Tibial artery (tissue), 4 donors: Measurements from ENCODE around the gene RFTN2.
A peak's percentile ranks its signal among the peaks of the same experiment; 100 is the strongest.
"Not testable (repeated sequence)": the region's sequence is repeated elsewhere in the genome, so short reads cannot be mapped to it uniquely, and the experiment has no call there.

ENCODE experiments used
- DNase-seq, 2 donors: peaks; one replicate each; pipeline ENCODE4 v3.0.0-alpha.2; 2019
- H3K27ac ChIP-seq, 2 donors: fragments of 200-600 bp; sonication (generic) in 1 of 2; 1 replicate in 1 of 2; 2 replicates in 1 of 2; pipeline ENCODE4 v1.5.1; 2018 to 2019; ENCODE audit warnings: mild to moderate bottlenecking in 1 of 2
- H3K27me3 ChIP-seq, 2 donors: fragments of 200-600 bp; sonication (generic) in 1 of 2; one replicate each; pipeline versions ENCODE4 v1.5.1 to v1.6.0; 2016 to 2019
- H3K36me3 ChIP-seq, 3 donors: fragments of 200-600 bp; sonication (generic) in 2 of 3; one replicate each; pipeline ENCODE4 v1.5.1; 2016 to 2019; ENCODE audit warnings: mild to moderate bottlenecking in 2 of 3
- H3K4me1 ChIP-seq, 4 donors: fragments of 200-600 bp; sonication (generic) in 2 of 4; 1 replicate in 3 of 4; 2 replicates in 1 of 4; pipeline ENCODE4 v1.5.1; 2016 to 2019
- H3K4me3 ChIP-seq, 2 donors: fragments of 200-600 bp; sonication (generic) in 1 of 2; 1 replicate in 1 of 2; 2 replicates in 1 of 2; pipeline ENCODE4 v1.5.1; 2018 to 2019; ENCODE audit warnings: mild to moderate bottlenecking in 2 of 2
- H3K9me3 ChIP-seq, 3 donors: fragments of 200-600 bp; sonication (generic) in 1 of 3; one replicate each; pipeline ENCODE4 v1.5.1; 2016 to 2019
- intact Hi-C: fragments of 100-400 bp; cut with DNase I; formaldehyde crosslinking; loops from one replicate; pipeline ENCODE4 v1.15.0; 2023; ENCODE audit warnings: low total_unique reads
- TF ChIP-seq, protein P1 (sequence below), 2 experiments: fragments of 200-600 bp in 1 of 2; fragments of 450-650 bp in 1 of 2; IDR thresholded peaks; one replicate each; pipeline ENCODE4 v1.5.1; 2017 to 2019; ENCODE audit warnings: antibody characterized with exemption in 2 of 2, mild to moderate bottlenecking in 1 of 2, moderate library complexity in 1 of 2

The RFTN2 gene, protein sequence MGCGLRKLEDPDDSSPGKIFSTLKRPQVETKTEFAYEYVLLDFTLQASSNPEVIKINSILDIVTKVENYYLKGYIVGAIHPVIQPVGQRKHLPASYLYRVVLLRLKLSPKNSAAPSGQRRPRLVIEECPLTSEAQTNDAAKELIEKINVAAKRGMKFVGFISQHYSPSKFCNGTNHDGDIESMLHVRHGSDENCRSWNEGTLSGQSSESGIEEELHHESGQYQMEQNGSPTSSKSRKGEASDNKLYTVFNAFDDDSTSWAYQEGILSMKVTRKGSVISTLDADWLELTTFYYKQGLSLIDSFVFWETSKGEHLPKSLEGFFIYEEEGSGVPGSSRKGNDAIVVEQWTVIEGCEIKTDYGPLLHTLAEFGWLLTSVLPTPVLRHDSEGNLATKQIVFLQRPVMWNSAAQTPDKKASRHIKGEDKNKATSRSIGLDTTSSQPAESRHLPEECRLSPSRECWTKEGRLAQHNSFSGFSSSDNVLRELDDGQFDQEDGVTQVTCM

DNA sequence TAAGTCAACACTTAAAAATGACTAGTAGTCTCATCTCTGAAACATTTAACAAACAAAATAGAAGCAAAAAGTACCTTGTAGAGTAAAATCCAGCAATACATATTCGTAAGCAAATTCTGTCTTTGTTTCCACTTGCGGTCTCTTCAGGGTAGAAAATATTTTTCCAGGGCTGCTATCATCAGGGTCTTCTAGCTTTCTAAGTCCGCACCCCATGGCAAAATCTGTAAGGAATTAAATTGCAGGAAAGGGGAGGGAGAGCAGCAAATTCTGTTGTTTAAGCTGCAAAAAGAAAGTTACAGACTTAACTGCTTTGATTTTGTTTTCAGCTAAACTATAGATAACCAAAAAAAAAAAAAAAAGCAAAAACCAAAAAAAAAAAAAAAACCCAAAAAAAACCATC is at the start of gene RFTN2:
Gene RFTN2, minus strand, starts transcription at position 342 of the 400 bp plus-strand sequence. Its CDS starts 129 bp downstream, at position 213.
- Histone ChIP-seq H3K4me3 (peak within 1 kb of the TSS; percentile 49 to 54), H3K4me1 (peaks cover 0 to 37% (median 12%) of the 10 kb centered on the region in 4 donors), H3K9me3 (peaks cover 0 to 9% (median 0%) of the 10 kb centered on the region in 3 donors), H3K27me3 (no peaks in the 10 kb centered on the region), H3K27ac (peak within 1 kb of the TSS; percentile 54 to 80), H3K36me3 (peaks cover 0 to 6% (median 0%) of the 10 kb centered on the region in 3 donors)
- no peak for DNase-seq
- TF ChIP-seq, protein P1, sequence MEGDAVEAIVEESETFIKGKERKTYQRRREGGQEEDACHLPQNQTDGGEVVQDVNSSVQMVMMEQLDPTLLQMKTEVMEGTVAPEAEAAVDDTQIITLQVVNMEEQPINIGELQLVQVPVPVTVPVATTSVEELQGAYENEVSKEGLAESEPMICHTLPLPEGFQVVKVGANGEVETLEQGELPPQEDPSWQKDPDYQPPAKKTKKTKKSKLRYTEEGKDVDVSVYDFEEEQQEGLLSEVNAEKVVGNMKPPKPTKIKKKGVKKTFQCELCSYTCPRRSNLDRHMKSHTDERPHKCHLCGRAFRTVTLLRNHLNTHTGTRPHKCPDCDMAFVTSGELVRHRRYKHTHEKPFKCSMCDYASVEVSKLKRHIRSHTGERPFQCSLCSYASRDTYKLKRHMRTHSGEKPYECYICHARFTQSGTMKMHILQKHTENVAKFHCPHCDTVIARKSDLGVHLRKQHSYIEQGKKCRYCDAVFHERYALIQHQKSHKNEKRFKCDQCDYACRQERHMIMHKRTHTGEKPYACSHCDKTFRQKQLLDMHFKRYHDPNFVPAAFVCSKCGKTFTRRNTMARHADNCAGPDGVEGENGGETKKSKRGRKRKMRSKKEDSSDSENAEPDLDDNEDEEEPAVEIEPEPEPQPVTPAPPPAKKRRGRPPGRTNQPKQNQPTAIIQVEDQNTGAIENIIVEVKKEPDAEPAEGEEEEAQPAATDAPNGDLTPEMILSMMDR (IDR thresholded peaks at IDR 0.05) = no peak
- intact Hi-C loops = no loop called here

DNA sequence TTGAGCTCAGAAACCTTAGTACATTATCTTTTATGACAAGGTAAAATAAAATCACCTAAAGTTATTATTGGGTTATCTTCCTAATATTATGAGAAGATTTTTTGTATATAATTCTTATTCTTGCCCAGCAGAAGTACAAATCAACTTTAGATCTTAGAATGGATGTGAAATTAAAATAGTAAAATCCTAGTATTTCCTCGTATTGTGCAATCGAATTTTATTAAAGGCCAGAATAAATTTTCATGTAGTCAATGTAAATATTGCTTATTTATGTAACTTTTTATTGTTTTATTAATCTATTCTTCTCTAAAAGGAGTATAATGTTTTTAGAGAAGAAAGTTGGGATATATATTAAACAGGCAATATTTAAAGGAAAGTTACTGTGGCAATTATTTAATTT is 42.5 kb upstream of the RFTN2 start:
- TF ChIP-seq, protein P1 (IDR thresholded peaks at IDR 0.05) = no peak
- no peak for DNase-seq
- H3K36me3 ChIP-seq = no peaks in the 10 kb centered on the region
- intact Hi-C loops = no loop called here
- H3K27ac ChIP-seq = no peak overlapping the region
- H3K4me1 ChIP-seq = no peaks in the 10 kb centered on the region
- H3K27me3 ChIP-seq = no peaks in the 10 kb centered on the region
- H3K4me3 ChIP-seq = no peak overlapping the region
- H3K9me3 ChIP-seq = no peaks in the 10 kb centered on the region

DNA sequence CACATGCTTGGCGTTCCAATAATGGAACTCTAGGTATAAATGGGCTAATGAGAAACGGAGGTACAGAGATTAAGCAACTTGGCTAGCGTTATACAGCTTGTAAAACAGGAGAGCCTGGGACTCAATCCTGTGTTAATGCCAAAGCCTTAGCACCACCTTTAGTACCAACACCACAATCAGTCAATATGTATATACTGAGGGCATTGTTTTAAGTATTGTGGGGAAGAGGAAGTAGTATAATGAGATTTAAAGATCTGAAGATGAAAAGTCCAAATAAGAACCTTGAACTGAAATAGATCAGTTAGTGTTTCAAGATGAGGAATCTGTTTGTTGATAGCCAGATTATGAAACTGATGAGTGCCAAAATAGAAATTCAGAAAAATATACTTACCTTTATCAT is 37.9 kb upstream of the RFTN2 start:
- TF ChIP-seq, protein P1 (IDR thresholded peaks at IDR 0.05) = no peak
- Histone ChIP-seq H3K36me3 (peaks cover 0 to 4% (median 4%) of the 10 kb centered on the region in 3 donors), H3K27me3 (no peaks in the 10 kb centered on the region), H3K4me3 (no peak overlapping the region), H3K4me1 (peaks cover 0 to 18% (median 5%) of the 10 kb centered on the region in 4 donors), H3K27ac (no peak overlapping the region), H3K9me3 (no peaks in the 10 kb centered on the region)
- no peak for DNase-seq
- intact Hi-C loops = no loop called here

DNA sequence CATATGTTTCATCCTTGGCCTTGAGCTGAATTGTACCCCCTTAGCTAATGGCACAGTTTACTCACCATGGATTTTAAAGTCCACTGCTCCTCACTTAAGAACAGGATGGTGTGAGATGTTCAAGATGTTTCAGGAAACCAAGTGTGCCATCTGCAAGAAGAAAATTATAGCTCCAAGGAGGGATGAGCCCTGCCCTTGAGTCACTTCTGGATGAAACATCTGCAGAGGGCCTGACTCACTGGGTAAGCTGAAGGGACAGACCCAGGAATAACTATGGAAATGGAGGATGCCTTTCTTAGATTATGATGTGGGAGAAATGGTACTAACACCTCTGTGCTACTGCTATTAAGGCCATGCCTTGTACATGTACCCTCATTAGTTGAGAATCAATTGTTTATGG is 36.2 kb upstream of the RFTN2 start:
- peaks cover 0 to 32% (median 19%) of the 10 kb centered on the region in 4 donors for H3K4me1 ChIP-seq
- intact Hi-C loops = no loop called here

DNA sequence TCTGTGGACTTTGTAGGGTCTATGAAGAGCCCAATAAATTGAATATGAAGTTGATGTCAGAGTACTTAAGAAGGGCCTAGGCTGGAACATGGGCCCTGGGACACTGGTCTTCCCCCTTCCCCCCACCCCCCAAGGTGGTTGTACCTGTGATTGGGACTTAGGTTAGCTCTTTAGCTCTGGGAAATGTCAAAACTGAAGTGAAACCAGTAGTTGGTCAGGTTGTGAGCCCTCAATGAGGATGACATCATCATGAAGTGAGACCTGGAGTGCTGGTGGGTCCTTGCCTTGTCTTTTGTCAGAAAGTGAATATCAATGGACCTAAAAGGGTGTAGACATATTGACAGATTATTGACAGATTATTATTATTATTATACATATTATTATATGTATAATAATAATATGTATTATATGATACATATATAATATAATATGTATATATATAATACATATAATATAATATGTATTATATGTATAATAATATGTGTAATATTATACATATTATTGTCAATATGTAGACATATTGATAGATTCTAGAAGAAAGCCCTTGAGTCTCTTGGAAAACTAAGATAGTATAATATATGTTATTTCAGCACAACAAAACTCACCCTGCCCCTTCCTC is 35.1 kb upstream of the RFTN2 start:
- H3K4me3 ChIP-seq = no peak overlapping the region
- DNase-seq = no peak
- peaks cover 0 to 39% (median 26%) of the 10 kb centered on the region in 4 donors for H3K4me1 ChIP-seq
- TF ChIP-seq, protein P1 (IDR thresholded peaks at IDR 0.05) = no peak
- no peaks in the 10 kb centered on the region for H3K9me3 ChIP-seq
- H3K27me3 ChIP-seq = no peaks in the 10 kb centered on the region
- intact Hi-C loops = no loop called here
- H3K36me3 ChIP-seq = peaks cover 0 to 4% (median 4%) of the 10 kb centered on the region in 3 donors
- no peak overlapping the region for H3K27ac ChIP-seq

More for the DNA sequence above, 36.2 kb upstream of the RFTN2 start:
- no peak for DNase-seq
- no peaks in the 10 kb centered on the region for H3K9me3 ChIP-seq
- H3K27ac ChIP-seq = no peak overlapping the region
- peaks cover 0 to 4% (median 4%) of the 10 kb centered on the region in 3 donors for H3K36me3 ChIP-seq
- no peaks in the 10 kb centered on the region for H3K27me3 ChIP-seq
- TF ChIP-seq, protein P1 (IDR thresholded peaks at IDR 0.05) = no peak
- no peak overlapping the region for H3K4me3 ChIP-seq

DNA sequence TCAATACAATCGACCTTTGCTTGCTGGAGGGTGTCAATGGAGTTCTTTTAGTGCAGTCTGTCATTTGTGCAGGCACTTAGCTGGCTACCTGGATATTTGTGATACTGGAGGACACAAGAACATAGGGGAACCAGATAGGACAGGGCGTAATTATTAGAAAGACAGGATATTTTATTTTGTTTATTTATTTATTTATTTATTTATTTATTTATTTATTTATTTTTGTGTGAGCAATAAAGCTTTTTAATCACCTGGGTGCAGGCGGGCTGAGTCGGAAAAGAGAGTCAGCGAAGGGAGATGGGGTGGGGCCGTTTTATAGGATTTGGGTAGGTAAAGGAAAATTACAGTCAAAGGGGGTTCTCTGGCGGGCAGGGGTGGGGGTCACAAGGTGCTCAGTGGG is 33.8 kb upstream of the RFTN2 start:
- H3K9me3 ChIP-seq, DNase-seq, H3K27ac ChIP-seq, H3K27me3 ChIP-seq, H3K36me3 ChIP-seq, H3K4me3 ChIP-seq: not testable (repeated sequence)
- intact Hi-C loops = loop anchor here (5.0 to 10.0 kb wide), 3 partner anchors 257 to 416 kb away; partner anchors contain the start of genes COQ10B and SF3B1
- H3K4me1 ChIP-seq = peaks cover 0 to 42% (median 28%) of the 10 kb centered on the region in 4 donors
